Endothelial cell of umbilical vein (primary cell): Measurements from ENCODE around the gene ZNF682. TPM values are rescaled to one million over a fixed set of nuclear protein-coding genes. Genes with fewer than 3 reads are reported as not detected.
"Not testable (repeated sequence)": the region's sequence is repeated elsewhere in the genome, so short reads cannot be mapped to it uniquely, and the experiment has no call there.

Source experiments
- BruUV-seq: library from RNA; stranded (reverse); fragments of 400-500 nt; replicated peaks from 2 replicates; lab custom pipeline; 2021; lab: Mats Ljungman, UMichigan
- CTCF ChIA-PET: fragments of 300-600, 350-600 bp; sonication (Branson Sonifier 250); formaldehyde crosslinking; loops from one replicate; lab custom pipeline; 2021; ENCODE audit warnings: antibody characterized with exemption, inconsistent platforms; lab: Charles Lee
- POLR2A ChIA-PET: fragments of 300-600, 350-600 bp; sonication (Branson Sonifier 250); formaldehyde crosslinking; loops from one replicate; lab custom pipeline; 2021; ENCODE audit warnings: antibody characterized with exemption, inconsistent platforms; lab: Charles Lee
- DNase-seq: peaks from one replicate; pipeline ENCODE4 v3.0.0-alpha.2; 2011; ENCODE audit warnings: low read depth, low spot score
- FAIRE-seq: peaks from 2 replicates; lab custom pipeline; 2011; peaks lifted over from hg19 to GRCh38; lab: Jason Lieb, UNC
- H2AFZ ChIP-seq: 2 replicates; pipeline ENCODE4 v1.6.0; 2012; ENCODE audit warnings: low read depth, low read length, control low read depth, inconsistent platforms
- H3K27ac ChIP-seq: 2 replicates; pipeline ENCODE4 v1.5.1; 2011; ENCODE audit warnings: low read depth, mild to moderate bottlenecking, control low read depth, low read length, moderate library complexity; ENCODE audit not compliant: insufficient read depth
- H3K27me3 ChIP-seq, 2 experiments: 2 replicates each; pipeline versions ENCODE4 v1.6.0 to v1.6.1; 2011; ENCODE audit warnings: low read length in 2 of 2, mixed read lengths in 1 of 2; ENCODE audit not compliant: control insufficient read depth in 2 of 2, insufficient read depth in 2 of 2
- H3K36me3 ChIP-seq, 2 experiments: 2 replicates in 1 of 2; 3 replicates in 1 of 2; pipeline ENCODE4 v1.5.1; 2011; ENCODE audit warnings: low read length in 2 of 2, mild to moderate bottlenecking in 1 of 2, moderate library complexity in 1 of 2; ENCODE audit not compliant: control insufficient read depth in 2 of 2, insufficient read depth in 2 of 2; ENCODE audit errors: extremely low read depth in 1 of 2
- H3K4me1 ChIP-seq: 3 replicates; pipeline ENCODE4 v1.5.1; 2011; ENCODE audit warnings: mild to moderate bottlenecking, low read length; ENCODE audit not compliant: control insufficient read depth, insufficient read depth; ENCODE audit errors: extremely low read depth
- H3K4me2 ChIP-seq: 2 replicates; pipeline ENCODE4 v1.6.1; 2011; ENCODE audit warnings: low read length, control low read depth, mixed read lengths; ENCODE audit not compliant: insufficient read depth
- H3K4me3 ChIP-seq, 3 experiments: fragments of 200-600 bp in 1 of 3; sonication (generic), shearing (Covaris generic) in 1 of 3; replicated peaks in 1 of 3; 2 replicates each; pipeline ENCODE4 v1.5.1; 2011 to 2016; ENCODE audit warnings: control low read depth in 3 of 3, low read length in 3 of 3, mild to moderate bottlenecking in 2 of 3, inconsistent platforms in 1 of 3, low read depth in 1 of 3, moderate library complexity in 1 of 3; ENCODE audit not compliant: insufficient read depth in 1 of 3
- H3K79me2 ChIP-seq: 2 replicates; pipeline ENCODE4 v1.6.0; 2012; ENCODE audit warnings: low read length, inconsistent platforms; ENCODE audit not compliant: control insufficient read depth, insufficient read depth
- H3K9ac ChIP-seq: replicated peaks from 2 replicates; pipeline ENCODE3; 2011; ENCODE audit warnings: low read length, control low read depth; ENCODE audit not compliant: insufficient read depth; ENCODE audit errors: extremely low read depth
- H3K9me1 ChIP-seq: replicated peaks from 3 replicates; pipeline ENCODE4 v1.6.0; 2011; ENCODE audit warnings: mild to moderate bottlenecking, low read length; ENCODE audit not compliant: control insufficient read depth, insufficient read depth; ENCODE audit errors: extremely low read depth
- H3K9me3 ChIP-seq: replicated peaks from 2 replicates; pipeline ENCODE4 v1.5.1; 2012; ENCODE audit warnings: low read length, inconsistent platforms; ENCODE audit not compliant: control insufficient read depth, insufficient read depth
- H4K20me1 ChIP-seq: replicated peaks from 2 replicates; pipeline ENCODE3; 2011; ENCODE audit warnings: mild to moderate bottlenecking, low read length; ENCODE audit not compliant: control insufficient read depth, insufficient read depth; ENCODE audit errors: extremely low read depth
- CTCF ChIP-seq, 2 donors: IDR thresholded peaks; 1 replicate in 1 of 2; 2 replicates in 1 of 2; pipeline ENCODE4 v1.5.1; 2011; ENCODE audit warnings: low read length in 2 of 2, mild to moderate bottlenecking in 2 of 2, moderate library complexity in 2 of 2, control low read depth in 1 of 2, inconsistent platforms in 1 of 2, low read depth in 1 of 2; ENCODE audit not compliant: insufficient read depth in 1 of 2; ENCODE audit errors: extremely low read depth in 1 of 2
- GATA2 ChIP-seq: IDR thresholded peaks from 2 replicates; pipeline ENCODE4 v1.7.0; 2011; ENCODE audit warnings: low read depth, mild to moderate bottlenecking, moderate library complexity, mixed read lengths, low read length; ENCODE audit not compliant: insufficient read length, insufficient read depth
- JUN ChIP-seq: IDR thresholded peaks from 2 replicates; pipeline ENCODE4 v1.6.1; 2011; ENCODE audit warnings: borderline replicate concordance, low read depth; ENCODE audit not compliant: insufficient read length, insufficient read depth
- MYC ChIP-seq: IDR thresholded peaks from one replicate; pipeline ENCODE4 v1.6.1; 2011; ENCODE audit warnings: mild to moderate bottlenecking, low read depth, low read length
- POLR2A ChIP-seq: IDR thresholded peaks from 2 replicates; pipeline ENCODE4 v1.6.1; 2012; ENCODE audit warnings: low read depth, mild to moderate bottlenecking, control low read depth, low read length
- POLR2AphosphoS5 ChIP-seq: IDR thresholded peaks from 2 replicates; pipeline ENCODE4 v1.6.1; 2012; ENCODE audit warnings: low read depth, mild to moderate bottlenecking, control low read depth, low read length, moderate library complexity; ENCODE audit not compliant: insufficient read depth
- dilution Hi-C: fragments of 300-500 bp; cut with MboI; formaldehyde crosslinking; loops from one replicate; pipeline ENCODE4 v1.15.0; 2019; ENCODE audit warnings: low sequenced_read_pairs; ENCODE audit not compliant: extremely low pct_ligation_motif_present
- intact Hi-C: fragments of 100-400 bp; cut with micrococcal nuclease; formaldehyde crosslinking; loops from one replicate; pipeline ENCODE4 v1.10.0; 2022
- polyA plus RNA-seq, 4 experiments: library from polyadenylated mRNA; depleted of rRNA in 3 of 4; stranded (reverse) in 3 of 4; unstranded in 1 of 4; fragments of >200 nt; gene quantifications; 2 replicates each; pipeline versions ENCODE4 v1.2.1 to v1.2.3, GENCODE V29; 2011 to 2012; ENCODE audit warnings: missing spikeins in 1 of 4
- total RNA-seq: library from RNA; stranded (reverse); gene quantifications from 2 replicates; pipeline ENCODE4 v1.2.3, GENCODE V29; 2021

The ZNF682 gene
- total and polyA plus RNA-seq, 2 donors (not counting 3 experiments of a cell fraction or from before 2014, with no cell fraction given), result 2.8 to 3.4 TPM

- H2AFZ ChIP-seq, result no peak overlapping the region
- TF ChIP-seq JUN, result no peak
- DNase-seq (no peak), FAIRE-seq (no peak)
- H3K9ac ChIP-seq, result no peak overlapping the region
- H3K27me3 ChIP-seq, result no peaks in the 10 kb centered on the region
- no peaks in the 10 kb centered on the region for H3K36me3 ChIP-seq
- no peaks in the 10 kb centered on the region for H3K9me3 ChIP-seq
- no peak overlapping the region for H3K4me2 ChIP-seq
- ChIA-PET POLR2A (no interaction called here), CTCF (no interaction called here)
- no peaks in the 10 kb centered on the region for H3K9me1 ChIP-seq
- no TSS peak for BruUV-seq
- intact Hi-C loops (no loop called here), dilution Hi-C loops (no loop called here)
- H3K79me2 ChIP-seq, result no peaks in the 10 kb centered on the region
- no peaks in the 10 kb centered on the region for H4K20me1 ChIP-seq
- no peak overlapping the region for H3K4me3 ChIP-seq
- H3K27ac ChIP-seq, result no peak overlapping the region
- H3K4me1 ChIP-seq, result no peaks in the 10 kb centered on the region
Measured at GRCh38 chr19:20066861-20067260, 27.6 kb upstream of the ZNF682 start.

GRCh38 chr19:20060282-20060681, 21.0 kb upstream of the ZNF682 start:
- Histone ChIP-seq H3K79me2 (no peaks in the 10 kb centered on the region), H3K4me2 (no peak overlapping the region), H4K20me1 (no peaks in the 10 kb centered on the region), H3K27me3 (no peaks in the 10 kb centered on the region), H3K9me1 (no peaks in the 10 kb centered on the region), H3K9ac (no peak overlapping the region), H3K27ac (no peak overlapping the region), H2AFZ (no peak overlapping the region), H3K4me3 (no peak overlapping the region), H3K36me3 (no peaks in the 10 kb centered on the region), H3K4me1 (no peaks in the 10 kb centered on the region), H3K9me3 (no peaks in the 10 kb centered on the region)
- intact Hi-C loops, result no loop called here
- TF ChIP-seq MYC (no peak), JUN (no peak), POLR2A (no peak), CTCF (IDR thresholded peaks at IDR 0.05; ENCODE audit: extremely low read depth in 1 of 2, insufficient read depth in 1 of 2, low read depth in 1 of 2, low read length in 2 of 2) (no peak), POLR2AphosphoS5 (no peak), GATA2 (no peak)
- dilution Hi-C loops, result no loop called here
- CTCF ChIA-PET, result no interaction called here
- FAIRE-seq (no peak), DNase-seq (no peak)
- POLR2A ChIA-PET, result no interaction called here
- no TSS peak for BruUV-seq

- H3K9ac ChIP-seq, FAIRE-seq, H3K27me3 ChIP-seq, dilution Hi-C loops, H3K9me3 ChIP-seq, intact Hi-C loops, POLR2A ChIA-PET, H3K79me2 ChIP-seq, H4K20me1 ChIP-seq, CTCF ChIA-PET, H3K27ac ChIP-seq, H3K4me1 ChIP-seq, H3K9me1 ChIP-seq, H3K36me3 ChIP-seq, BruUV-seq, H3K4me2 ChIP-seq, H3K4me3 ChIP-seq, DNase-seq, H2AFZ ChIP-seq: not testable (repeated sequence)
Measured at GRCh38 chr19:20058738-20059137, 19.4 kb upstream of the ZNF682 start.
